HEK293T (cell line): ENCODE measurements around the gene RNF224.

ENCODE experiments used
- CTCF ChIA-PET: fragments of 350-600 bp; formaldehyde crosslinking; extraction: SDS; loops from one replicate; lab custom pipeline; 2021; ENCODE audit warnings: antibody characterized with exemption, inconsistent platforms; lab: Yijun Ruan, JAX
- POLR2A ChIA-PET: fragments of 350-600 bp; formaldehyde crosslinking; extraction: SDS; loops from one replicate; lab custom pipeline; 2020; ENCODE audit warnings: antibody characterized with exemption, inconsistent platforms; lab: Yijun Ruan, JAX
- DNase-seq: peaks from one replicate; pipeline ENCODE4 v3.0.0; 2012; ENCODE audit warnings: mixed read lengths; ENCODE audit errors: extremely low spot score
- ARNT ChIP-seq: fragments of 450-650 bp; IDR thresholded peaks from 2 replicates; pipeline ENCODE4 v1.6.1; 2017; ENCODE audit warnings: mild to moderate bottlenecking
- BHLHE40 ChIP-seq: fragments of 450-650 bp; IDR thresholded peaks from 2 replicates; pipeline ENCODE4 v1.6.1; 2016; ENCODE audit warnings: mild to moderate bottlenecking, moderate library complexity, borderline replicate concordance
- CTBP1 ChIP-seq: fragments of 450-650 bp; IDR thresholded peaks from 2 replicates; pipeline ENCODE4 v1.6.1; 2016; ENCODE audit warnings: borderline replicate concordance
- ELF4 ChIP-seq: fragments of 450-650 bp; IDR thresholded peaks from 2 replicates; pipeline ENCODE4 v1.6.1; 2017; ENCODE audit warnings: antibody characterized with exemption
- FOXA1 ChIP-seq: fragments of 450-650 bp; IDR thresholded peaks from 2 replicates; pipeline ENCODE4 v1.6.1; 2016; ENCODE audit warnings: mild to moderate bottlenecking
- FOXK2 ChIP-seq: fragments of 450-650 bp; IDR thresholded peaks from 2 replicates; pipeline ENCODE4 v1.6.1; 2016; ENCODE audit warnings: mild to moderate bottlenecking
- FOXM1 ChIP-seq: fragments of 450-650 bp; IDR thresholded peaks from 2 replicates; pipeline ENCODE4 v1.6.1; 2017; ENCODE audit warnings: mild to moderate bottlenecking, borderline replicate concordance
- HDGF ChIP-seq: fragments of 450-650 bp; IDR thresholded peaks from 2 replicates; pipeline ENCODE4 v1.6.1; 2017; ENCODE audit warnings: antibody characterized with exemption, borderline replicate concordance
- L3MBTL2 ChIP-seq: fragments of 450-650 bp; conservative IDR thresholded peaks from 2 replicates; pipeline ENCODE4 v1.6.1; 2016; ENCODE audit warnings: mild to moderate bottlenecking
- LEF1 ChIP-seq: fragments of 450-650 bp; IDR thresholded peaks from 2 replicates; pipeline ENCODE4 v1.6.1; 2017; ENCODE audit warnings: mild to moderate bottlenecking, borderline replicate concordance
- NFRKB ChIP-seq: fragments of 450-650 bp; IDR thresholded peaks from 2 replicates; pipeline ENCODE4 v1.6.1; 2016; ENCODE audit warnings: mild to moderate bottlenecking, moderate library complexity
- SP1 ChIP-seq: fragments of 450-650 bp; IDR thresholded peaks from 2 replicates; pipeline ENCODE4 v1.6.1; 2017
- SUZ12 ChIP-seq: fragments of 450-650 bp; IDR thresholded peaks from 2 replicates; pipeline ENCODE4 v1.6.1; 2016; ENCODE audit warnings: mild to moderate bottlenecking
- TARDBP ChIP-seq: fragments of 450-650 bp; IDR thresholded peaks from 2 replicates; pipeline ENCODE4 v1.6.1; 2016
- ZNF384 ChIP-seq: fragments of 450-650 bp; IDR thresholded peaks from 2 replicates; pipeline ENCODE4 v1.6.1; 2016
- TF ChIP-seq, protein P1 (sequence below): fragments of 450-650 bp; IDR thresholded peaks from 2 replicates; pipeline ENCODE4 v1.6.1; 2016

RNF224 gene

DNA sequence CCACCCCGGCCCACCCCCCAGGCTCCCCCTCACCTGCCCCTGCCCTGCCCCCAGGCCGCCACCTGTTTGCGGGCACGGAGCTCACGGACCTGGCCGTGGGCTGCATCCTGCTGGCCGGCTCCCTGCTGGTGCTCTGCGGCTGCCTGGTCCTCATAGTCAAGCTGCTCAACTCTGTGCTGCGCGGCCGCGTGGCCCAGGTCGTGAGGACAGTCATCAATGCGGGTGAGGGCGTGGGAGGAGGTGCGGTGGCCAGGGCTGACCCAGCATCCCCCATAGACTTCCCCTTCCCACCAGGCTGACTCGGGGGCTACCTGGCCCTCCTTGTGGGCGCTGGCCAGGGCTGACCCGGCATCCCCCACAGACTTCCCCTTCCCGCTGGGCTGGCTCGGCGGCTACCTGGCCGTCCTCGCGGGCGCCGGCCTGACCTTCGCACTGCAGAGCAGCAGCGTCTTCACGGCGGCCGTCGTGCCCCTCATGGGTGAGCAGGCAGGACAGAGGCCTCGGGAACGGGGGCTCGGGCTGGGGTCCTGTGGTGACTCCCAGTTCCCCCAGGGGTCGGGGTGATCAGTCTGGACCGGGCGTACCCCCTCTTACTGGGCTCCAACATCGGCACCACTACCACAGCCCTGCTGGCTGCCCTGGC, 6.9 kb downstream of the RNF224 start:
- no peak for TF ChIP-seq L3MBTL2
- TF ChIP-seq FOXK2: no peak
- TF ChIP-seq BHLHE40: no peak
- TF ChIP-seq FOXA1: no peak
- no peak for TF ChIP-seq TARDBP
- no peak for TF ChIP-seq SP1
- TF ChIP-seq ARNT: no peak
- TF ChIP-seq NFRKB: no peak
- no peak for TF ChIP-seq LEF1
- TF ChIP-seq ELF4: no peak
- no peak for TF ChIP-seq SUZ12
- POLR2A ChIA-PET: interaction anchor here (1.1 kb wide), 1 partner anchor 18 kb away, joined by 3 read pairs; no protein-coding TSS in a partner anchor
- DNase-seq: no peak
- CTCF ChIA-PET: interaction anchor here (0.5 kb wide), 1 partner anchor 186 kb away, joined by 4 read pairs; no protein-coding TSS in a partner anchor

DNA sequence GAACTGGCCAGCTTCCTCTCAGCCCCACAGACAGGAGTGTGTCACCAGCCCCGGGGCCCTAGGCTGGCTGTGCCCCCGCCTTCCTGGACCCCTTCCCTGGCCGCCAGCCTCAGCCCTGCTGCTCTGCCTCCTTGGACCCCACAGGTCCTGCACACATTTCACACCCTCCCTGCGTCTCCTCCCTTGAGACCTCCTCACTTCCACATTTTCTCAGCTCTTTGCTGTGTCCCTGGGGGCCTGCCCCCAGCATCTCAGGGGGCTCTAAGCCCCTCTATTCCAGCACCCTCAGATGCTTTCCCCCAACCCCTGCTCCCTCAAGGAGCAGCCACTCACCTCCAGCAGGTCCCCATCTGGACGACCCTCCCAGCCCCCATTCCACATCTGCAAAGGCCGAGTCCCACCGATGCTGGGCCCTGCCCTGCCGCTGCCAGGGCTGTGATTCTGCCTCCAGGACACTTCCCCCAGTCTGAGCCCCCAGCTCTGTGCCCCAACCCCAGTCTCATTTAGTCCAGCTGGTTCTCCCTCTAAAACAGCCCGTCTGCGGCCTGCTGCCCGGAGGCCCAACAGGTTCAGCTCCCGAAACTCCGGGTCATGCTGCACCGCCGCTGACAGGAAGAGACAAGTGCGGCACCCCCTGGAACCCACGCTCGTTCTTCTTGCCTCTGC, 7.6 kb downstream of the RNF224 start:
- DNase-seq: no peak
- TF ChIP-seq SUZ12: no peak
- no peak for TF ChIP-seq NFRKB
- no peak for TF ChIP-seq SP1
- no peak for TF ChIP-seq FOXK2
- TF ChIP-seq FOXM1: no peak
- TF ChIP-seq HDGF: no peak
- no peak for TF ChIP-seq ELF4
- no peak for TF ChIP-seq ARNT
- TF ChIP-seq LEF1: no peak
- no peak for TF ChIP-seq L3MBTL2
- TF ChIP-seq FOXA1: no peak
- TF ChIP-seq TARDBP: no peak
- TF ChIP-seq, protein P1, sequence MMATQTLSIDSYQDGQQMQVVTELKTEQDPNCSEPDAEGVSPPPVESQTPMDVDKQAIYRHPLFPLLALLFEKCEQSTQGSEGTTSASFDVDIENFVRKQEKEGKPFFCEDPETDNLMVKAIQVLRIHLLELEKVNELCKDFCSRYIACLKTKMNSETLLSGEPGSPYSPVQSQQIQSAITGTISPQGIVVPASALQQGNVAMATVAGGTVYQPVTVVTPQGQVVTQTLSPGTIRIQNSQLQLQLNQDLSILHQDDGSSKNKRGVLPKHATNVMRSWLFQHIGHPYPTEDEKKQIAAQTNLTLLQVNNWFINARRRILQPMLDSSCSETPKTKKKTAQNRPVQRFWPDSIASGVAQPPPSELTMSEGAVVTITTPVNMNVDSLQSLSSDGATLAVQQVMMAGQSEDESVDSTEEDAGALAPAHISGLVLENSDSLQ: no peak
- no peak for TF ChIP-seq BHLHE40
- POLR2A ChIA-PET: interaction anchor here (1.1 kb wide), 1 partner anchor 19 kb away, joined by 3 read pairs; no protein-coding TSS in a partner anchor
- CTCF ChIA-PET: interaction anchor here (0.5 kb wide), 1 partner anchor 185 kb away, joined by 4 read pairs; no protein-coding TSS in a partner anchor

DNA sequence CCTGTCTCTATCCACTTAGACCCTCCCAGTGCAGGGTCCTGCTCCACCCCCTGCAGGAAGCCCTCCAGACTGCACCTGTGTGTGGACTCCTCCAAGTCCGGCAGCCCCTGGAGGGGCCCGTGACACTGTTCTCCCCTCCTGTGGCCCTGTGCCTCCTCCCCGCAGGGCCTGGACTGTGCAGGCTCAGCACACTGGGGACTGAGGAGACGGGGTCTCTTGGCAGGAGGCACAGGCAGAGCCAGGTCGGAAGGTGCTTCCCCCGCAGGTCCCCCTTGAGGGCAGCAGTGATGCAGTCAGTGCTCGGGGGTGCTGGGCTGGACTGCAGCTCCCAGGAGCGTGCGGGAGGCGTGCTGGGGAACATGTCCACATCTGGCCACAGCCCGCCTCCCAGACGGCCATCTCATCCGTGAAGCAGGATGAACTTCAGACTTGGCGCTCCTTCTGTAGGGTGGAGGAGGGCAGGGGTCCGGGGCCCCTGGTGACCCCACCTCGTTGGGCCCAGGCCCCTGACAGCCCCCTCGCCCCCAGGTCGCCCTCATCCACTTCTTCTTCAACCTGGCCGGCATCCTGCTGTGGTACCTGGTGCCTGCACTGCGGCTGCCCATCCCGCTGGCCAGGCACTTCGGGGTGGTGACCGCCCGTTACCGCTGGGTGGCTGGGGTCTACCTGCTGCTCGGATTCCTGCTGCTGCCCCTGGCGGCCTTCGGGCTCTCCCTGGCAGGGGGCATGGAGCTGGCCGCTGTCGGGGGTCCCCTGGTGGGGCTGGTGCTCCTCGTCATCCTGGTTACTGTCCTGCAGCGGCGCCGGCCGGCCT, 8.3 kb downstream of the RNF224 start:
- ChIA-PET POLR2A (interaction anchor here (1.0 to 2.3 kb wide), 3 partner anchors 10 to 19 kb away, joined by 3 to 10 read pairs (median 8); partner anchors contain the start of gene CYSRT1), CTCF (interaction anchor here (1.0 kb wide), 2 partner anchors 110 to 166 kb away, joined by 3 to 4 read pairs; partner anchors contain the start of gene SAPCD2)
- no peak for DNase-seq
- no peak for TF ChIP-seq FOXM1

DNA sequence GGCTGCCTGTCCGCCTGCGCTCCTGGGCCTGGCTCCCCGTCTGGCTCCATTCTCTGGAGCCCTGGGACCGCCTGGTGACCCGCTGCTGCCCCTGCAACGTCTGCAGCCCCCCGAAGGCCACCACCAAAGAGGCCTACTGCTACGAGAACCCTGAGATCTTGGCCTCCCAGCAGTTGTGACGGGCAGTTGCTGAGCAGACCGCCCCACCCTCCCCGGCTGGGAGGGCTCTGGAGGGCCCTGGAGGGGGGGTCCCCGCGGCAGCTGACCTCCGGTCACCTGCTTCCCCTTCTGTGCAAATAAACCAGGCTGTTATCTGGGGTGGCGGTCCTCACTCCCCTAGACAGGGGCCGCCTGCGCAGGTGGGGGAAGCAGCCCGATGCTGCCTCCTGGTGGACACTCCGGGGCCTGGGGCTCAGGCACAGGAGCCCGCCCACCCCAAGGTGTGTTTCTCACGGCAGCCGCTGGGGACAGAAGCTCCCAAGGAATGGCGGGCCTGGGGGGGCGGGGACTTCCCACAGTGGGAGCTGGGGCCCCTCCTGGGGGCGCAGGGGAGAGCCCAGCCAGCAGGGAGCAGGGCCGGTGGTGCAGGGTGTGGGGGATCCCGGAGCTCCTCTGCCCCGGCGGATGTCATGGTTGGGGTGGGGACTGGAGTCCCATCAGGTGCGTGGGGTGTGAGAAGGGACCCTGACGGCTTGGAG, 9.1 kb downstream of the RNF224 start:
- ChIA-PET CTCF (interaction anchor here (0.6 to 1.3 kb wide), 20 partner anchors 9 to 475 kb away, joined by 3 to 9 read pairs (median 4); partner anchors contain the start of genes CYSRT1, RNF224 and SAPCD2), POLR2A (interaction anchor here (0.7 to 2.3 kb wide), 7 partner anchors 11 to 150 kb away, joined by 3 to 10 read pairs (median 5); partner anchors contain the start of genes CYSRT1 and MAN1B1)
- TF ChIP-seq HDGF (no peak), LEF1 (0 out of 2 replicates have a peak, but pooled peaks have one; percentile 21), ELF4 (no peak), CTBP1 (no peak), ARNT (peak; percentile 42; the same call in 1 of the 2 replicates), FOXK2 (no peak), ZNF384 (no peak), TARDBP (peak; percentile 32; the same call in 1 of the 2 replicates), FOXA1 (no peak), L3MBTL2 (no peak), BHLHE40 (no peak), NFRKB (no peak), FOXM1 (peak; percentile 79)
- TF ChIP-seq, protein P1: no peak
- peak; percentile 88 for DNase-seq

DNA sequence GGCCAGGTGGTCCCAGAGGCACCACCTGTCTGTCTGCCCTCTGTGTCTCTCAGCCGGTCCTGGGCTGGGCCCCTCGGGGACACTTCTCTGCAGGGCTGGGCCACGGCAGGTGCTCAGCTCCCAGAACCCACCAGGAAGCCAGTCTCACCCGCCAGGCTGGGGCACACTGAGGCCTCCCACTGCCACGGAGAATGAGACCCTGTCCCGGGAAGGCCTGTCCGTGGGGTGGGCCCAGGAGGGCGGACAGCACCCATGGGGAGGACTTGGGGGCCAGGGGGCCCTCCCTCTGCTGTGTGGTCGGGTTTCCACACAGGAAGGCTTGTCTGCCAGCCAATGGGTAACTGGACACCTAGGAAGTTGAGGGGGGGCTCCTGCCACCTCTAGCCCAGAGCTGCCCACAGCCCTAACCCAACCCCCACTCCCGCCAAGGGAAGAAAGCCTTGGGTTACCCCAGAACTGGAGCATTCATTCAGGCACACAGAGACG, 9.7 kb downstream of the RNF224 start:
- no peak for DNase-seq
- TF ChIP-seq ZNF384 (no peak), FOXM1 (no peak), ARNT (no peak), LEF1 (no peak), TARDBP (no peak), FOXA1 (no peak), CTBP1 (no peak), FOXK2 (no peak)
- TF ChIP-seq, protein P1: no peak
- POLR2A ChIA-PET: interaction anchor here (0.7 to 2.3 kb wide), 7 partner anchors 12 to 150 kb away, joined by 3 to 10 read pairs (median 5); partner anchors contain the start of genes CYSRT1 and MAN1B1
- CTCF ChIA-PET: interaction anchor here (0.6 to 1.3 kb wide), 22 partner anchors 9 to 629 kb away, joined by 3 to 9 read pairs (median 4); partner anchors contain the start of genes CYSRT1, RNF224 and SAPCD2
